Sigmoid colon (tissue), 7 donors: Measurements from ENCODE around the gene TMEM9B. TPM values are rescaled to one million over a fixed set of nuclear protein-coding genes. Genes with fewer than 3 reads are reported as not detected.

Experiments used
- DNase-seq: peaks from one replicate; pipeline ENCODE4 v3.0.0-alpha.2; 2019
- H3K27ac ChIP-seq, 4 donors: fragments of 200-600 bp; sonication (generic); one replicate each; pipeline ENCODE4 v1.5.1; 2016 to 2019; ENCODE audit warnings: mild to moderate bottlenecking in 1 of 4
- H3K27me3 ChIP-seq, 3 donors: fragments of 200-600 bp; sonication (generic); one replicate each; pipeline ENCODE4 v1.5.1; 2019; ENCODE audit warnings: mild to moderate bottlenecking in 1 of 3
- H3K36me3 ChIP-seq, 4 donors: fragments of 200-600 bp; sonication (generic); one replicate each; pipeline ENCODE4 v1.5.1; 2016 to 2019
- H3K4me1 ChIP-seq, 4 donors: fragments of 200-600 bp; sonication (generic); one replicate each; pipeline ENCODE4 v1.5.1; 2017 to 2019
- H3K4me3 ChIP-seq, 4 donors: fragments of 200-600 bp; sonication (generic); one replicate each; pipeline ENCODE4 v1.5.1; 2017 to 2019; ENCODE audit warnings: mild to moderate bottlenecking in 2 of 4, moderate library complexity in 1 of 4
- H3K9me3 ChIP-seq, 4 donors: fragments of 200-600 bp in 3 of 4; sonication (generic) in 3 of 4; one replicate each; pipeline versions ENCODE4 v1.5.1 to v1.6.1; 2013 to 2019
- EP300 ChIP-seq, 4 donors: sonication (generic); formaldehyde crosslinking; IDR thresholded peaks; one replicate each; pipeline ENCODE4 v1.6.1; 2017; ENCODE audit warnings: antibody characterized with exemption in 4 of 4
- POLR2A ChIP-seq, 2 donors: fragments of 450-650 bp; IDR thresholded peaks; one replicate each; pipeline ENCODE4 v1.6.1; 2016; ENCODE audit warnings: antibody characterized with exemption in 2 of 2, mild to moderate bottlenecking in 2 of 2, moderate library complexity in 2 of 2
- POLR2AphosphoS5 ChIP-seq, 4 donors: sonication (generic); formaldehyde crosslinking; IDR thresholded peaks; one replicate each; pipeline ENCODE4 v1.6.1; 2017; ENCODE audit warnings: antibody characterized with exemption in 4 of 4
- WGBS, 2 donors: extraction: QIAGEN DNeasy Blood & Tissue Kit; methylation state at CpG; one replicate each; pipeline ENCODE4 v1.1.7; 2013; 5-methylcytosine and 5-hydroxymethylcytosine counted together
- intact Hi-C: fragments of 100-400 bp; cut with DNase I; formaldehyde crosslinking; loops from one replicate; pipeline ENCODE4 v1.15.1; 2023
- polyA plus RNA-seq, 3 donors: library from polyadenylated mRNA; stranded (reverse); fragments of 200-250 nt; gene quantifications; one replicate each; pipeline ENCODE4 v1.2.3, GENCODE V29; 2013
- total RNA-seq, 4 donors: library from RNA; depleted of rRNA; stranded (reverse); fragments of >200 nt; gene quantifications; one replicate each; pipeline ENCODE4 v1.1.0, GENCODE V29; 2016
- TF ChIP-seq, protein P1 (sequence below), 4 experiments: fragments of 450-650 bp in 3 of 4; fragments of 200-600 bp in 1 of 4; IDR thresholded peaks; one replicate each; pipeline ENCODE4 v1.5.1; 2016 to 2019; ENCODE audit warnings: antibody characterized with exemption in 4 of 4, mild to moderate bottlenecking in 3 of 4, moderate library complexity in 2 of 4
- donor health status: healthy with polysubstance abuse.
- donor health status: Bipolar disorder and iron deficiency.
- donor health status: healthy.

TMEM9B gene
- total and polyA plus RNA-seq, 7 donors: 13.3 to 58.9 (median 24.3) TPM

DNA sequence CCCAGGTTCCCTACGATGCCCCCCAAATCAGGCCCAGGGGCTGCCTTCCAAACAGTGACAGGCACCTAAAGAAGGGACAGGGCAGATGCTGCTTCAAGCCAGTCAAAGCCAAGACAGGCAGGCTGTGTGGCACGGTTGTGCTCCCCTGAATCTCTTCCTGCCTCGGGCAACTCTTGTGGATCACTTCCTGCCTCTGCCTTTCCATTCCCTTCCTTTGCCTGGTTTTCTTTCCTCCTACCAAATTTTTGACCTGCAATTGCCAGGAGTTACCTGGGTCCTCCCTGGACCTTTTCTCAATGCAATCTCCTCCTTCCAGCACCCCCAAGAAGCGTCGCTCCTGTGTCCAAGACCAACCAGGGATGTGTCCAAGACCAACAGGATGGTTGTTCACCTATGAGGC, 37.0 kb downstream of the TMEM9B start:
- Histone ChIP-seq H3K9me3 (no peaks in the 10 kb centered on the region), H3K4me3 (no peak overlapping the region), H3K4me1 (no peaks in the 10 kb centered on the region), H3K36me3 (peaks cover 0 to 23% (median 4%) of the 10 kb centered on the region in 4 donors), H3K27ac (no peak overlapping the region), H3K27me3 (no peaks in the 10 kb centered on the region)
- intact Hi-C loops: no loop called here
- no peak for DNase-seq
- TF ChIP-seq, protein P1, sequence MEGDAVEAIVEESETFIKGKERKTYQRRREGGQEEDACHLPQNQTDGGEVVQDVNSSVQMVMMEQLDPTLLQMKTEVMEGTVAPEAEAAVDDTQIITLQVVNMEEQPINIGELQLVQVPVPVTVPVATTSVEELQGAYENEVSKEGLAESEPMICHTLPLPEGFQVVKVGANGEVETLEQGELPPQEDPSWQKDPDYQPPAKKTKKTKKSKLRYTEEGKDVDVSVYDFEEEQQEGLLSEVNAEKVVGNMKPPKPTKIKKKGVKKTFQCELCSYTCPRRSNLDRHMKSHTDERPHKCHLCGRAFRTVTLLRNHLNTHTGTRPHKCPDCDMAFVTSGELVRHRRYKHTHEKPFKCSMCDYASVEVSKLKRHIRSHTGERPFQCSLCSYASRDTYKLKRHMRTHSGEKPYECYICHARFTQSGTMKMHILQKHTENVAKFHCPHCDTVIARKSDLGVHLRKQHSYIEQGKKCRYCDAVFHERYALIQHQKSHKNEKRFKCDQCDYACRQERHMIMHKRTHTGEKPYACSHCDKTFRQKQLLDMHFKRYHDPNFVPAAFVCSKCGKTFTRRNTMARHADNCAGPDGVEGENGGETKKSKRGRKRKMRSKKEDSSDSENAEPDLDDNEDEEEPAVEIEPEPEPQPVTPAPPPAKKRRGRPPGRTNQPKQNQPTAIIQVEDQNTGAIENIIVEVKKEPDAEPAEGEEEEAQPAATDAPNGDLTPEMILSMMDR (IDR thresholded peaks at IDR 0.05): no peak
- TF ChIP-seq POLR2A (IDR thresholded peaks at IDR 0.05) (no peak), POLR2AphosphoS5 (IDR thresholded peaks at IDR 0.05) (no peak), EP300 (IDR thresholded peaks at IDR 0.05) (no peak)
- WGBS, 2 donors: 89 to 93% methylated on average over 5 of the region's 5 CpGs

DNA sequence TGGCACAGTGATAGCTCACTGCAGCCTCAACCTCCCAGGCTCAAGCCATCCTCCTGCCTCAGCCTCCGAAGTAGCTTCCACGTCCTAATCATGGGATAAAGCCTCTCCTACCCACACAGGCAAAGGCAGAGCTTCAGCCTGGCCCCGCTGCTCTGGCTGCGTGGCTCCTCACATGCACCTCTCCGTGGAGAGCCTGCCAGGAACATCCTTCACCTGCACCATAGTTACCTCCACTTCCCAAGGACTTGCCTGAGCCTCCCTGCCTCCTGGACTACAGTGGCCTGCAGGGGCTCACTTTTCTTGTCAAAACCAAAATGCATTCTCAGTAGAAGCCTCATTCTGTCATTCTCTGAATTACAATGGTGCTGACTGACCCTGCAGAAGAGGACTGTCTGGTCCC, 38.0 kb downstream of the TMEM9B start:
- intact Hi-C loops: no loop called here
- Histone ChIP-seq H3K9me3 (no peaks in the 10 kb centered on the region), H3K4me1 (no peaks in the 10 kb centered on the region), H3K27ac (no peak overlapping the region), H3K4me3 (no peak overlapping the region), H3K36me3 (peaks cover 0 to 33% (median 4%) of the 10 kb centered on the region in 4 donors), H3K27me3 (no peaks in the 10 kb centered on the region)
- no peak for DNase-seq
- TF ChIP-seq POLR2AphosphoS5 (IDR thresholded peaks at IDR 0.05) (no peak), EP300 (IDR thresholded peaks at IDR 0.05) (no peak), POLR2A (IDR thresholded peaks at IDR 0.05) (no peak)
- TF ChIP-seq, protein P1 (IDR thresholded peaks at IDR 0.05): no peak
- WGBS, 2 donors: 86 to 95% methylated on average over 5 of the region's 5 CpGs

GRCh38 chr11:8925711-8926110, 38.5 kb downstream of the TMEM9B start:
- Histone ChIP-seq H3K27ac (no peak overlapping the region), H3K36me3 (peaks cover 0 to 38% (median 9%) of the 10 kb centered on the region in 4 donors), H3K4me3 (no peak overlapping the region), H3K4me1 (no peaks in the 10 kb centered on the region), H3K9me3 (no peaks in the 10 kb centered on the region), H3K27me3 (no peaks in the 10 kb centered on the region)
- DNase-seq: no peak
- intact Hi-C loops: no loop called here
- no peak for TF ChIP-seq POLR2A (IDR thresholded peaks at IDR 0.05)
- TF ChIP-seq, protein P1 (IDR thresholded peaks at IDR 0.05): no peak
- TF ChIP-seq POLR2AphosphoS5 (IDR thresholded peaks at IDR 0.05): no peak
- no peak for TF ChIP-seq EP300 (IDR thresholded peaks at IDR 0.05)
- WGBS, 2 donors: 93 to 95% methylated on average over 5 of the region's 5 CpGs

DNA sequence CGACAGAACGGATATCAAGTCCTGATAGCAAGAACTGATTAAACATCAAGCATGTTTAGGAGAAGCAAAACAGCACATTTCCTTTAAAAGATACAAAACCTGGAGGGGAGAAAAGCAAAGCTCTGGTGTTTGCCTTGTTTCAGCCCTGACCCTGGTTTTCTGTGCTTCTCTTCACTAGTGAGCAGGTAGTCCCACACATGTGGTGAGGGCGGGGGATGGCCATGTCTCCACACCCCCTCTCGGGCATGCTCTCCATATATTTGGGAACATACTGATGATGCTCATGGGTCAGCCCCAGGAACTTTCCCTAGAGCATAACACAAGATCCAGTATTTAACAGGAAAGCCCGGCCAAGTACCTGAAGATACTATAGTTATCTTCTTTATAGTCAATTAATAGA, 41.6 kb downstream of the TMEM9B start:
- no peak overlapping the region for H3K4me3 ChIP-seq
- intact Hi-C loops: no loop called here
- no peaks in the 10 kb centered on the region for H3K27me3 ChIP-seq
- H3K4me1 ChIP-seq: peaks cover 0 to 11% (median 8%) of the 10 kb centered on the region in 4 donors
- H3K27ac ChIP-seq: no peak overlapping the region
- TF ChIP-seq POLR2A (IDR thresholded peaks at IDR 0.05): no peak
- no peak for TF ChIP-seq POLR2AphosphoS5 (IDR thresholded peaks at IDR 0.05)
- 94% methylated on average over 5 of the region's 5 CpGs for WGBS, 2 donors
- no peak for DNase-seq
- peaks cover 0 to 61% (median 28%) of the 10 kb centered on the region in 4 donors for H3K36me3 ChIP-seq
- H3K9me3 ChIP-seq: no peaks in the 10 kb centered on the region

GRCh38 chr11:8917157-8917825, 47.0 kb downstream of the TMEM9B start:
- peak; percentile 76 for DNase-seq
- Histone ChIP-seq H3K4me3 (peak overlapping the region in 2 of 4 donors; percentile 10 to 24), H3K27ac (peak overlapping the region; percentile 71 to 97 (median 74)), H3K27me3 (no peaks in the 10 kb centered on the region), H3K4me1 (peaks cover 0 to 51% (median 46%) of the 10 kb centered on the region in 4 donors), H3K9me3 (no peaks in the 10 kb centered on the region), H3K36me3 (peaks cover 0 to 47% (median 24%) of the 10 kb centered on the region in 4 donors)
- intact Hi-C loops: no loop called here
- TF ChIP-seq POLR2AphosphoS5 (IDR thresholded peaks at IDR 0.05) (peak in 1 of 4 donors; percentile 4), POLR2A (IDR thresholded peaks at IDR 0.05) (no peak)
- 88 to 89% methylated on average over 5 of the region's 5 CpGs for WGBS, 2 donors
